Stomach smooth muscle (tissue), 2 donors: ENCODE measurements around the gene MPZ.
"Not testable (repeated sequence)": the region's sequence is repeated elsewhere in the genome, so short reads cannot be mapped to it uniquely, and the experiment has no call there.

Experiments used
- H3K27ac ChIP-seq: one replicate; pipeline ENCODE4 v1.7.0; 2013; ENCODE audit warnings: mild to moderate bottlenecking, low read length, inconsistent platforms
- H3K27me3 ChIP-seq, 2 donors: one replicate each; pipeline ENCODE4 v1.7.0; 2013; ENCODE audit warnings: low read length in 2 of 2; ENCODE audit not compliant: insufficient read depth in 2 of 2, control insufficient read depth in 1 of 2
- H3K36me3 ChIP-seq, 2 donors: one replicate each; pipeline ENCODE4 v1.7.0; 2013; ENCODE audit warnings: low read length in 2 of 2; ENCODE audit not compliant: control insufficient read depth in 2 of 2, insufficient read depth in 2 of 2
- H3K4me1 ChIP-seq: one replicate; pipeline ENCODE4 v1.7.0; 2013; ENCODE audit warnings: low read length; ENCODE audit not compliant: control insufficient read depth, insufficient read depth
- H3K4me3 ChIP-seq, 2 donors: one replicate each; pipeline ENCODE4 v1.7.0; 2013; ENCODE audit warnings: low read length in 2 of 2
- H3K9ac ChIP-seq, 2 donors: one replicate each; pipeline ENCODE4 v1.7.0; 2013; ENCODE audit warnings: low read length in 2 of 2, mild to moderate bottlenecking in 1 of 2
- H3K9me3 ChIP-seq, 2 donors: one replicate each; pipeline ENCODE4 v1.7.0; 2013; ENCODE audit warnings: low read length in 2 of 2; ENCODE audit not compliant: control insufficient read depth in 2 of 2
- donor health status: healthy.
- donor health status: Pancreatic carcinoma.

Gene MPZ

GRCh38 chr1:161315841-161316674 lies 6.3 kb upstream of the MPZ start:
- not testable (repeated sequence) for H3K4me3 ChIP-seq, H3K9me3 ChIP-seq, H3K27ac ChIP-seq, H3K9ac ChIP-seq, H3K36me3 ChIP-seq, H3K27me3 ChIP-seq
- H3K4me1 ChIP-seq = peaks cover 13% of the 10 kb centered on the region

- Histone ChIP-seq H3K27me3 (no peaks in the 10 kb centered on the region), H3K4me1 (peaks cover 13% of the 10 kb centered on the region), H3K27ac (peak within 1 kb of the TSS; percentile 93), H3K4me3 (peak within 1 kb of the TSS; percentile 82 to 97), H3K9ac (peak within 1 kb of the TSS; percentile 99 to 100), H3K9me3 (no peaks in the 10 kb centered on the region), H3K36me3 (no peaks in the 10 kb centered on the region)
Observed at GRCh38 chr1:161314201-161314981, 4.6 kb upstream of the MPZ start, which contains the start of gene SDHC. SDHC (plus strand) TSS chr1:161314381; CDS start chr1:161314406, 25 bp downstream.

- Histone ChIP-seq H3K27me3 (peaks cover 0 to 2% of the 10 kb centered on the region in 2 donors), H3K27ac (peak overlapping the region; percentile 93), H3K36me3 (no peaks in the 10 kb centered on the region), H3K4me1 (peaks cover 13% of the 10 kb centered on the region), H3K4me3 (peak overlapping the region; percentile 82 to 97), H3K9me3 (no peaks in the 10 kb centered on the region), H3K9ac (peak overlapping the region; percentile 99 to 100)
Observed at GRCh38 chr1:161313554-161314200, 3.9 kb upstream of the MPZ start.

- peaks cover 0 to 2% of the 10 kb centered on the region in 2 donors for H3K27me3 ChIP-seq
- no peak overlapping the region for H3K9ac ChIP-seq
- peaks cover 13% of the 10 kb centered on the region for H3K4me1 ChIP-seq
- no peaks in the 10 kb centered on the region for H3K9me3 ChIP-seq
- H3K4me3 ChIP-seq = no peak overlapping the region
- H3K36me3 ChIP-seq = no peaks in the 10 kb centered on the region
- H3K27ac ChIP-seq = no peak overlapping the region
Observed at GRCh38 chr1:161311595-161312181, 1.9 kb upstream of the MPZ start.

GRCh38 chr1:161307892-161308638 lies 1.7 kb downstream of the MPZ start:
- Histone ChIP-seq H3K4me3 (no peak overlapping the region), H3K36me3 (no peaks in the 10 kb centered on the region), H3K9ac (no peak overlapping the region), H3K4me1 (peaks cover 15% of the 10 kb centered on the region), H3K27ac (no peak overlapping the region), H3K27me3 (peaks cover 0 to 2% of the 10 kb centered on the region in 2 donors), H3K9me3 (no peaks in the 10 kb centered on the region)

- H3K36me3 ChIP-seq = no peaks in the 10 kb centered on the region
- no peak overlapping the region for H3K27ac ChIP-seq
- H3K9ac ChIP-seq = no peak overlapping the region
- H3K4me3 ChIP-seq = peak overlapping the region in 1 of 2 donors; percentile 15
- peaks cover 0 to 2% of the 10 kb centered on the region in 2 donors for H3K27me3 ChIP-seq
- peaks cover 15% of the 10 kb centered on the region for H3K4me1 ChIP-seq
- no peaks in the 10 kb centered on the region for H3K9me3 ChIP-seq
Observed at GRCh38 chr1:161307230-161307768, 2.5 kb downstream of the MPZ start.

- no peaks in the 10 kb centered on the region for H3K36me3 ChIP-seq
- peak overlapping the region; percentile 64 to 66 for H3K9ac ChIP-seq
- peak overlapping the region; percentile 73 to 84 for H3K4me3 ChIP-seq
- H3K4me1 ChIP-seq = peaks cover 15% of the 10 kb centered on the region
- H3K27me3 ChIP-seq = peaks cover 0 to 2% of the 10 kb centered on the region in 2 donors
- H3K9me3 ChIP-seq = no peaks in the 10 kb centered on the region
- no peak overlapping the region for H3K27ac ChIP-seq
Observed at GRCh38 chr1:161305867-161306519, 3.8 kb downstream of the MPZ start.

- H3K9me3 ChIP-seq = no peaks in the 10 kb centered on the region
- no peaks in the 10 kb centered on the region for H3K36me3 ChIP-seq
- H3K27ac ChIP-seq = no peak overlapping the region
- peaks cover 15% of the 10 kb centered on the region for H3K4me1 ChIP-seq
- H3K27me3 ChIP-seq = peaks cover 0 to 2% of the 10 kb centered on the region in 2 donors
- peak overlapping the region; percentile 66 to 71 for H3K9ac ChIP-seq
- peak overlapping the region; percentile 73 to 84 for H3K4me3 ChIP-seq
Observed at GRCh38 chr1:161304927-161305866, 4.6 kb downstream of the MPZ start.

GRCh38 chr1:161300478-161300877 lies 9.3 kb downstream of the MPZ start:
- Histone ChIP-seq H3K27ac (no peak overlapping the region), H3K9me3 (no peaks in the 10 kb centered on the region), H3K4me3 (no peak overlapping the region), H3K4me1 (peaks cover 6% of the 10 kb centered on the region), H3K36me3 (no peaks in the 10 kb centered on the region), H3K9ac (no peak overlapping the region), H3K27me3 (no peaks in the 10 kb centered on the region)
